OCI-LY1 (cell line): ENCODE measurements around the gene FBXW4.

Source experiments
- CTCF ChIP-seq: fragments of 200-600 bp; sonication (generic), shearing (Covaris generic); IDR thresholded peaks from 2 replicates; pipeline ENCODE4 v1.5.1; 2017; ENCODE audit warnings: mild to moderate bottlenecking, antibody characterized with exemption, low read length, moderate library complexity, mixed read lengths
- EZH2 ChIP-seq: fragments of 200-600 bp; sonication (generic), shearing (Covaris generic); IDR thresholded peaks from 2 replicates; pipeline ENCODE4 v1.8.0; 2017; ENCODE audit warnings: borderline replicate concordance, mixed run types, mild to moderate bottlenecking, antibody characterized with exemption, low read length, moderate library complexity, mixed read lengths

- TF ChIP-seq CTCF (no peak), EZH2 (no peak)
Observed at GRCh38 chr10:101646364-101646763, 48.6 kb downstream of the FBXW4 start.
